Suprapubic skin (tissue), 4 donors: ENCODE results near the gene SEL1L. TPM values are rescaled to one million over a fixed set of nuclear protein-coding genes. Genes with fewer than 3 reads are reported as not detected.
"Not testable (repeated sequence)": the region's sequence is repeated elsewhere in the genome, so short reads cannot be mapped to it uniquely, and the experiment has no call there.

Experiments used
- DNase-seq, 2 donors: peaks; one replicate each; pipeline ENCODE4 v3.0.0-alpha.2; 2019; ENCODE audit warnings: low spot score in 2 of 2
- H3K27ac ChIP-seq: fragments of 200-600 bp; sonication (generic); one replicate; pipeline ENCODE4 v1.5.1; 2019
- H3K27me3 ChIP-seq: fragments of 200-600 bp; sonication (generic); one replicate; pipeline ENCODE4 v1.5.1; 2019
- H3K36me3 ChIP-seq: fragments of 200-600 bp; sonication (generic); one replicate; pipeline ENCODE4 v1.5.1; 2019
- H3K4me1 ChIP-seq: fragments of 200-600 bp; sonication (generic); one replicate; pipeline ENCODE4 v1.5.1; 2019
- H3K4me3 ChIP-seq: fragments of 200-600 bp; sonication (generic); one replicate; pipeline ENCODE4 v1.5.1; 2019; ENCODE audit warnings: mild to moderate bottlenecking
- H3K9me3 ChIP-seq: fragments of 200-600 bp; sonication (generic); one replicate; pipeline ENCODE4 v1.5.1; 2019
- CTCF ChIP-seq, 2 donors: fragments of 200-600 bp in 1 of 2; fragments of 450-650 bp in 1 of 2; sonication (generic) in 1 of 2; IDR thresholded peaks; one replicate each; pipeline ENCODE4 v1.5.1; 2016 to 2019; ENCODE audit warnings: antibody characterized with exemption in 2 of 2, mild to moderate bottlenecking in 1 of 2, moderate library complexity in 1 of 2
- EP300 ChIP-seq: sonication (generic); formaldehyde crosslinking; IDR thresholded peaks from one replicate; pipeline ENCODE4 v1.6.1; 2017; ENCODE audit warnings: antibody characterized with exemption
- POLR2A ChIP-seq, 2 donors: fragments of 450-650 bp; IDR thresholded peaks; one replicate each; pipeline ENCODE4 v1.6.1; 2017; ENCODE audit warnings: antibody characterized with exemption in 2 of 2, mild to moderate bottlenecking in 2 of 2, moderate library complexity in 2 of 2
- POLR2AphosphoS5 ChIP-seq, 3 donors: sonication (generic); formaldehyde crosslinking; IDR thresholded peaks; one replicate each; pipeline ENCODE4 v1.6.1; 2017; ENCODE audit warnings: antibody characterized with exemption in 3 of 3
- WGBS: methylation state at CpG from one replicate; pipeline ENCODE4 v1.1.5; 2018; 5-methylcytosine and 5-hydroxymethylcytosine counted together
- total RNA-seq, 4 donors: library from RNA; depleted of rRNA; stranded (reverse); fragments of >200 nt; gene quantifications; one replicate each; pipeline ENCODE4 v1.1.0, GENCODE V29; 2016

SEL1L gene
- total RNA-seq, 4 donors from 2014 or later, result 24.8 to 37.8 (median 35.0) TPM

- Histone ChIP-seq H3K4me3 (no peak overlapping the region), H3K27me3 (no peaks in the 10 kb centered on the region), H3K4me1 (peaks cover 16% of the 10 kb centered on the region), H3K36me3 (peaks cover 18% of the 10 kb centered on the region), H3K27ac (peak overlapping the region; percentile 35), H3K9me3 (no peaks in the 10 kb centered on the region)
- TF ChIP-seq POLR2AphosphoS5 (IDR thresholded peaks at IDR 0.05) (no peak), EP300 (no peak), POLR2A (IDR thresholded peaks at IDR 0.05) (no peak), CTCF (IDR thresholded peaks at IDR 0.05) (no peak)
- DNase-seq, result no peak
- WGBS, result 69% methylated on average over 3 of the region's 3 CpGs
Observed at GRCh38 chr14:81472096-81472800, 61.4 kb downstream of the SEL1L start.

- no peak overlapping the region for H3K4me3 ChIP-seq
- peaks cover 9% of the 10 kb centered on the region for H3K36me3 ChIP-seq
- no peak for DNase-seq
- 73% methylated on average over 7 of the region's 7 CpGs for WGBS
- no peaks in the 10 kb centered on the region for H3K9me3 ChIP-seq
- H3K27me3 ChIP-seq, result no peaks in the 10 kb centered on the region
- TF ChIP-seq POLR2A (IDR thresholded peaks at IDR 0.05) (no peak), POLR2AphosphoS5 (IDR thresholded peaks at IDR 0.05) (no peak), EP300 (no peak), CTCF (IDR thresholded peaks at IDR 0.05) (no peak)
- H3K27ac ChIP-seq, result no peak overlapping the region
- H3K4me1 ChIP-seq, result peaks cover 16% of the 10 kb centered on the region
Observed at GRCh38 chr14:81471062-81471461, 62.6 kb downstream of the SEL1L start.

- WGBS, result 95% methylated on average over 5 of the region's 5 CpGs
- not testable (repeated sequence) for DNase-seq, H3K4me3 ChIP-seq, H3K27ac ChIP-seq, H3K36me3 ChIP-seq, H3K9me3 ChIP-seq, H3K27me3 ChIP-seq
- H3K4me1 ChIP-seq, result peaks cover 16% of the 10 kb centered on the region
Observed at GRCh38 chr14:81470557-81470826, 63.2 kb downstream of the SEL1L start.

- no peaks in the 10 kb centered on the region for H3K36me3 ChIP-seq
- no peaks in the 10 kb centered on the region for H3K9me3 ChIP-seq
- no peak overlapping the region for H3K4me3 ChIP-seq
- WGBS, result 82% methylated on average over 5 of the region's 5 CpGs
- no peak overlapping the region for H3K27ac ChIP-seq
- TF ChIP-seq POLR2A (IDR thresholded peaks at IDR 0.05), result no peak
- no peak for TF ChIP-seq CTCF (IDR thresholded peaks at IDR 0.05)
- TF ChIP-seq POLR2AphosphoS5 (IDR thresholded peaks at IDR 0.05), result no peak
- TF ChIP-seq EP300, result no peak
- no peaks in the 10 kb centered on the region for H3K27me3 ChIP-seq
- H3K4me1 ChIP-seq, result peaks cover 9% of the 10 kb centered on the region
- DNase-seq, result no peak
Observed at GRCh38 chr14:81466854-81467253, 66.8 kb downstream of the SEL1L start.

GRCh38 chr14:81465507-81466228 lies 68.0 kb downstream of the SEL1L start:
- TF ChIP-seq POLR2AphosphoS5 (IDR thresholded peaks at IDR 0.05) (no peak), EP300 (no peak), POLR2A (IDR thresholded peaks at IDR 0.05) (no peak), CTCF (IDR thresholded peaks at IDR 0.05) (no peak)
- H3K9me3 ChIP-seq, result no peaks in the 10 kb centered on the region
- no peak for DNase-seq
- H3K4me1 ChIP-seq, result peaks cover 6% of the 10 kb centered on the region
- H3K36me3 ChIP-seq, result no peaks in the 10 kb centered on the region
- 79% methylated on average over 13 of the region's 13 CpGs for WGBS
- H3K27ac ChIP-seq, result no peak overlapping the region
- no peak overlapping the region for H3K4me3 ChIP-seq
- H3K27me3 ChIP-seq, result no peaks in the 10 kb centered on the region

- not testable (repeated sequence) for H3K4me1 ChIP-seq, H3K27me3 ChIP-seq, H3K36me3 ChIP-seq, H3K9me3 ChIP-seq, DNase-seq, H3K27ac ChIP-seq
- H3K4me3 ChIP-seq, result peak overlapping the region; percentile 43
- 42% methylated on average over 11 of the region's 11 CpGs for WGBS
Observed at GRCh38 chr14:81465003-81465392, 68.7 kb downstream of the SEL1L start.
